Pulmonary artery endothelial cell (primary cell): Measurements from ENCODE around the gene DLG3. TPM values are rescaled to one million over a fixed set of nuclear protein-coding genes. Genes with fewer than 3 reads are reported as not detected.

ENCODE experiments used
- DNase-seq: peaks from one replicate; pipeline ENCODE4 v3.0.0-alpha.2; 2011; ENCODE audit warnings: low read depth, low spot score
- total RNA-seq: library from RNA; depleted of rRNA; stranded (reverse); fragments of >200 nt; gene quantifications from 2 replicates; pipeline ENCODE4 v1.2.3, GENCODE V29; 2014

The DLG3 gene
- total RNA-seq, 1 donor from 2014 or later, result 3.0 TPM

DNA sequence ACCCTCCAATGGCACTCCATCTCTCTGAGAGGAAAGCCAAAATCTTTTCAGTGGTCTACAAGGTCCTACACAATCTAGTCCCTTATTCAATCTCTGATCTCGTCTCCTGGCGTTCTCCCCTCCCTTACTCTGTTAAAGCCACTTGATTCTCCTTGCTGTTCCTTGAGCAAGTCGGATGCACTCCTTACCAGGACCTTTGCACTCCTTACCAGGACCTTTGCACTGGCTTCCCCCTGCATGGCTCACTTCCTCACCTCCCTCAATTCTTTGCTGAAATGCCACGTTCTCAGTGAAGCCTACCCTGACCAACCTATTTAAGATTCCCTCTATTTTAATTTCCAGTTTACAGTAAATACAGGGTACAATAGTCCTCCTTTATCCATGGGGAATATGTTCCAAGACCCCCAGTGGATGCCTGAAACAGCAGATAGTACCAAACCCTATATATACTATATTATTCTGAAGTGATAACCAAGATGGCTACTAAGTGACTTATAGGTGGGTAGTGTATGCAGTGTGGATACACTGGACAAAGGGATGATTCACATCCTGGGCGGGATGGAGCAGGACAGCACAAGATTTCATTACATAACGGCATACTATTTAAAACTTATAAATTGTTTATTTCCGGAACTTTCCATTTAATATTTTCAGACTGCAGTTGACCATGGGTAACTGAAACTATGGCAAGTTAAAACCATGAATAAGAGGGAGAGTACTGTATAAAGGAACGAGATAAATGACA lies 6.5 kb upstream of the DLG3 start:
- DNase-seq, result no peak

GRCh38 chrX:70439016-70439415 lies 5.6 kb upstream of the DLG3 start:
- DNase-seq, result no peak

DNA sequence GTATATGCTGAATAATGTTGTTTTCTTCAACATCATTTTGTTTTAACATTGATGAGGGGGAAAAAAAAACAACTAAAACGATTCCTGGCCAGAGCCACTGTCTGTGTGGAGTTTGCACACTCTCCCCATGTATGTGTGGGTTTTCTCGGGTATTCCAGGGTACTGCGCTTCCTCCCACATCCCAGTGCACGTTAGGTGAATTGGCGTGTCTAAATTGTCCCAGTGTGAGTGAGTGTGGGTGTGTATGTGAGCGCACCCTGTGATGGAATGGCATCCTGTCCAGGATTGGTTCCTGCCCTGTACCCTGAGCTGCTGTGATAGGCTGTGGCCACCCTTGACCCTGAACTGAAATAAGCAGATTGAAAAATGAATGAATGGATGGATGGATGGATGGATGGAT lies 2.4 kb upstream of the DLG3 start:
- no peak for DNase-seq

GRCh38 chrX:70444946-70445656 lies 466 bp downstream of the DLG3 start:
- no peak for DNase-seq

DNA sequence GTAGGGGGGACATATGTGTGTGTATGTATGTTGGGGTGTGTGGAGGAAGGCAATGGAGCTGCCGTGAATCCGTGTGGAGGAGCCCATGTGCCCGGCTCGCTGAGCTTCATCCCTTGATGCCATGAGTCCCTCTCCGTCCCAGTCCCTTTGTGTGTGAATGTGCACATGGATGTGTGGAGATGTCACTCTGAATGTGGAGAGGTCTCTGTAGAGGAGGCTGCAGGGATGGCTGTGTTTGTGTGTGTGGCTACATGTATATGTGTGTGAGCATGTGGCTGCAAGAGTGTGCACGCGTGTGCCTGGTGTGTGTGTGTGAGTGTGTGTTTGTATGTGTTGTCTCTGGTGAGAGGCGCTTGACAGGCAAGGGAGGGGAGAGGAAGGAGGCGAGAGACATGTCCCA lies 1.3 kb downstream of the DLG3 start:
- DNase-seq, result no peak

- no peak for DNase-seq
Measured at GRCh38 chrX:70446380-70447350, 2.0 kb downstream of the DLG3 start.

DNA sequence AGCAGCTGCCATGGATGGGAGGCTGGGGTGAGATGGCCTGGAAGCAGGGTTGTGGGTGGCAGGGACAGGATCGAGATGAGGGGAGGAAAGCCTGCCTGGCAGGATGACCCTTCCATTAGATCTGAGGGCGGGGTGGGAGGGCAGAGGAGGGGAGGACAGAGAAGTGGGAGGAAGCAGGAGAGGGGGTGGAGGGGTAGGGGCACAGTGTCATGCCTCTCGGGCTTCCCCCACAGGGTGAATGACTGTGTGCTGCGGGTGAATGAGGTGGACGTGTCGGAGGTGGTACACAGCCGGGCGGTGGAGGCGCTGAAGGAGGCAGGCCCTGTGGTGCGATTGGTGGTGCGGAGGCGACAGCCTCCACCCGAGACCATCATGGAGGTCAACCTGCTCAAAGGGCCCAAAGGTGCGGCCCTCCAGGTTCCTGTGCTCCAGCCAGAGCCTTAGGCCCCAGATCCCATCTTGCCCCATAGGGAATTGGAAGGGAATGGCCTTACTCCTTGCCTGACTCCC lies 4.9 kb downstream of the DLG3 start:
- DNase-seq, result no peak

- DNase-seq, result no peak
Measured at GRCh38 chrX:70452143-70452733, 7.6 kb downstream of the DLG3 start.

DNA sequence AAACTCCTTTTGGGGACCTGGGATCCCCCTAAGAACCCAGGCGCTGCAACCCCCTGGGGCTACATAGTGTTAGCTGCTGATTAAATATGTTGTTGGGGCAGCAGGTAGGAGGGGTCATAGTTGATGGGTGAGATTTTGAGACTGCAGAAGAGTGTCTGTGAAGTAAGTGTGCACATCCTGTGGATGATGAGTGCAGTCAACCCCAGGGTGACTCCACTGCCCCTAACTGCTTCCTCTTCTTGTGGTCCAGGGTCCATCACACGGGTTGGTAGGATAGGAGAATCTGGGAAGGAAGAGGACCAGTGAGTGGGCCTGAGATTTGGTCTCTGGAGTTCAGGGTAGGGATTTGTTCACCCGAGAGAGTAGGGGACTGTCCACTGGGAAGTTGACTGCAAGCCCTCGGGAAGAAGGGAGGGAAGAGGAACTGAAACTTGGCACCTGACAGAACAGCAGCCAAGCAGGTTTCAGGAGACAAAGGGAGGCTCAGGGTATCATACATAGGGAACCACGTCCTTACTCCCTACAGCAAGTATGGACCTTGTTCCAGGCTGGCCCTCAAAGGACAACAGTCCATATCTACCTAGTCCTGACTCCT lies 8.5 kb downstream of the DLG3 start:
- no peak for DNase-seq

DNA sequence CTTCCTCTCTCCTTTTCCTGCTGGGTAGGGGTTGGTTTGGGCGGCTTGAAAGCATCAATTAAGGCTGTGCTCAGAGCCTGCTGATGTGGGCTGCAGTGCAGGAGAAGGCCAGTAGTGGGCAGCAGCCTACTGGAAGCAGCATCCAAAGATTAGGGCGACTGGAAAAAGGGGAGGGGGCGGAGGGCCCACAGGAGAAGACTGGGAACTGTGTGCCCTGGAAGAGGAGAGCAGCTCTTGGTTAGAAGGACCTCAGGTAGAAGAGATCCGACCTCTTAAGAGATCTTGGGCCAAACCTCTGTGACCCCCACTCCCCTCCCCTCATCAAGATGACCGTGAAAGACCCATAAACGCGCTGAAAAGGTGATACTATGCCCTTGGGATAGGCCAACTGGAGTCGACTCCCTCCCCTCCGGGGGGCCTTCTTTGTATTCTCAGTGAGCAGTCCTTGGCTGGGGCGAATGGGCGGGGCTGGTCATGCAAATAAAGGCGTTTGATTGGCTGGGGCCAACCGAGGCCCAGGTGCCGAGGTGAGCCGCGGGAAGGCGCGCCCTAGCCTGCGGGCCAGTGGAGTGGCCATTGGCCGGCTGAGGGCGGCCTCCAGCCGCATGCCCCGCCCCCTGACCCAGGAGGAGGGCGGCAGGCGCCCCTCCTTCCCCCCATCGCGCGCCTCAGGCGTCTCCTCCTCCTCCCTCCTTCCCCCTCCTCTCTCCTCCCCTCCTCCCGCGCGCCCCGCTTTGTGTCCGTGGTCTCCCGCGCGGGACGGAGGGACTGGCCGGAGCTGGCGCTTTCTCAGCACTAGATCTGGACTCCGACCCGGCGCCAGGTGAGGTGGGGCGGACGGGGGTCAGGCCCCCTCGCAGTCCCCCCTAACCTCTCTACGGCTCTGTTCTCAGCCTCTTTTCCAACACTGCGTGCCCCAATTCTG lies 10.1 kb downstream of the DLG3 start:
- no peak for DNase-seq

- DNase-seq, result no peak
Measured at GRCh38 chrX:70455366-70456202, 10.9 kb downstream of the DLG3 start.

DNA sequence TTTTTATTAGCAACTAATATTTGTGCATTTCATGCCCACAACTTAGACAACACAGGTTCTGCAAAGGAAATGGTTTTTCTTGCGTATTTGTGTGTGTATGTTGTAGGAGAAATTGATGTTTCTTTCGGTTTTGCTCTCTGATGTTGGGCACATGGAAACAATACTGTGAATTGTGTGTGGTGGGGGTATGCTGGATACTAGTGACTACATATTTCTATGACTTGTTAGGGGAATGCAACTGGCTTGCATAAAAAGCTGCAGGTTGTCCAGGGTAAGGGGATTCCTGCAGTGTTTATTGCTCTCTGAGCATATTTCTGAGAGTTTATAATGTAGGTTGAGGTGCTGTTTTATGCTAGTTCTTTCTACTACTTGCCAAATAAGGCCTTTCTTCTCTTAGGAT lies 11.6 kb downstream of the DLG3 start:
- no peak for DNase-seq

DNA sequence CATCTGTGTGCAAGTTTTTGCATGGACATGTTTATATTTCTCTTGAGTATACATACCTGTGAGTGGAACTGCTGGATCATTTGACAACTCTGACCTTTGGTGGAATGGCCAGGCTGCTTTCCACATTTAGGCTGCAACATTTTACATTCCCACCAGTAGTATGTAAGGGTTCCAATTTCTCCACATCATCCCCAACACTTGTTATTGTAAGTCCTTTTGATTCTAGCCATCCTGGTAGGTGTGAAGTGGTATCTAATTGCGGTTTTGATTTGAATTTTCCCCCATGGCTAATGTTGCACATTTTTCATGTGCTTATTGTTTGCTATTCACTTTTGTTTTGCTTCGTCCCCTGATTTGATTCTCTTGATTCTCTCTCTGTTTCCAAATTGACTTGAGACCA lies 16.4 kb downstream of the DLG3 start:
- DNase-seq, result no peak

DNA sequence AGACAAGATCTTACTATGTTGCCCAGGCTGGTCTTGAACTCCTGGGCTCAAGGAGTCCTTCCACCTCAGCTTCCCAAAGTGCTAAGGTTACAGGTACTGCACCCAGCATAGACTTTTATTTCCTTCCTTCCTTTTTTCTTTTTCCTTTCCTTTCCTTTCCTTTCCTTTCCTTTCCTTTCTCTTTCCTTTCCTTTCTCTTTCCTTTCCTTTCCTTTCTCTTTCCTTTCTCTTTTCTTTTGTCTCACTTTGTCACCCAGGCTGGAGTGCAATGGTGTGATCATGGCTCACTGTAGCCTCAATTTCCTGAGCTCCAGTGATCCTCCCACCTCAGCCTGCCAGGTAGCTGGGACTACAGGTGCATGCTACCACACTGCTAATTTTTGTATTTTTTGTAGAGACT lies 19.4 kb downstream of the DLG3 start:
- DNase-seq, result no peak

DNA sequence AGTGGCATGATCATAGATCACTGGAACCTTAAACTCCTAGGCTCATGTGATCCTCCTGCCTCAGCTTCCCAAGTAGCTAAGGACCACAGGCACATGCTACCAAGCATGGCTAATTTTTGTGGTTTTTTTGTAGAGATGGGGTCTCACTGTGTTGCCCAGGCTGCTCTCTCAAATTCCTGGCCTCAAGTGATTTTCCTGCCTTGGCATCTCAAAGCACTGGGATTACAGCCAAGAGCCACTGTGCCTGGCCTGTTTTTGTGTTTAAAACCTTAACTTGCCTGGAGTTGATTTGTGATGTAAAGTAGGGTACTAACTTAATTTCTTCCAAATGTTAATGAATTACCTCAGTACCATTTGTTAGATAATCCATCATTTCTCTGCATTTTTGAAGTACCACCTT lies 22.3 kb downstream of the DLG3 start:
- DNase-seq, result no peak

GRCh38 chrX:70468709-70469108 lies 24.1 kb downstream of the DLG3 start:
- no peak for DNase-seq

DNA sequence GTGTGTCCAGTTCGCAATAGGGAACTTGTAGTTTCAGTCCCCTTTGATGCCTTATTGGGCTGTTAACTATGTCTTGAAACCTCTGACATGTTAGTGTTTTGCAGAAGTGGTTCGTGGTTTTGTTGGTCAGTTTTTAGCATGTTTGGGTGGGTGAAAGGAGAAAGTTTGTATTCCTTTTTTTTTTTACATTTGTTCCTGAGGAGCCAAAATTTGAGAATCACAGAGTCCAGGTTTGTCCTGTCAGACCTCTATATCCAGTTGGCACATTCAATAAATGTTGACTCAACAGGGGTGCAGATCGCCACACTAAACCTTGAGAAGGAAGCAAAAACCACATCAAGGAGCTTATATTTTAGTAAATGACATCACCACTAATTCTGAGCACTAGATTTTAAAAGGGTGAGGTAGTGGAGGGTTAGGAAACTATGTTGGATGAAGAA lies 26.2 kb downstream of the DLG3 start:
- no peak for DNase-seq

DNA sequence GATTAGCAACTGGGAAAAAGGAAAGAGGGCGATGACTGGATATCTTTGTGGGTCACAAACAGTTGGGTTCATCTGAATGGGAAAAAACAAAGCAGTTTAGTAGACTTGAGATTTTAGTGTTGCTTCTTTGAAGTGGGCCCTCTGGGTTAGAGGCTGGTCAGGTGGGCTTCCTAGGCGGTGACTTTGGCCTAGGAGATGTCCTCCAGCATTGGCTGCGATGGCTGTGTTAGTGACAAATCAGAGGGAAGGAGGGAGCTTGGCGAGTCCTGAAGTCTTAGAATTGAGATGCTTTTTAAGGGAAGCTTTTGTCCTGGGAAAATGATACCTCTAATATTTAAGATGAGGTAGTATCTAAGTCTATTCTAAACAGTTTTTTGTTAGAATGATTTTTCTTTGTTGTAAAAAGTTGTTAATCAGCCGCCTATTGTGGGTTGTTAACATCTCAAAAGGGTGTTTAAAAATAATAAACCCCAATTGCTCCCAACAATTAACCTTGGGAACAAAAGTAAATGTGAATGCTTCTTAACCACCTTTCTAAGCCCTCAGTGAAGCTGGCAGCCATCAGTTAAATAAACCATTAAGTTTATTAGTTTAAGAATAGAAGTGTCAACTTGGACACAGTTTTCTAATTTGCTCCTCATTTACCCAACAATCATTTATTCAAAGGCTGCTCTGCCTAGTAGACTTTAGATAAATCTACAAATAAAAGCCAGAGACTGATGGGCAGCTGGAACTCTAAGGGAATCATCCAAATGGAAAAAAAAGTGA lies 31.7 kb downstream of the DLG3 start:
- no peak for DNase-seq
